ENCODE data around the gene UNC5A.

UNC5A gene

GRCh38 chr5:176857216-176857893, 47.0 kb downstream of the UNC5A start:
- H3K4me3 ChIP-seq (ENCODE audit: low read length): no peak overlapping the region
- DNase-seq (ENCODE audit: low read depth): no peak
- no peak for TF ChIP-seq CTCF (conservative IDR thresholded peaks at IDR 0.05; ENCODE audit: low read depth, low read length)

GRCh38 chr5:176857894-176858273, 47.5 kb downstream of the UNC5A start:
- no peak for DNase-seq (ENCODE audit: low read depth)
- H3K4me3 ChIP-seq (ENCODE audit: low read length): no peak overlapping the region
- TF ChIP-seq CTCF (conservative IDR thresholded peaks at IDR 0.05; ENCODE audit: low read depth, low read length): no peak

- TF ChIP-seq CTCF (conservative IDR thresholded peaks at IDR 0.05; ENCODE audit: low read depth, low read length): no peak
- H3K4me3 ChIP-seq (ENCODE audit: low read length): no peak overlapping the region
- DNase-seq (ENCODE audit: low read depth): no peak
Observed at GRCh38 chr5:176859916-176860315, 49.6 kb downstream of the UNC5A start.

- TF ChIP-seq CTCF (conservative IDR thresholded peaks at IDR 0.05; ENCODE audit: low read depth, low read length): no peak
- no peak overlapping the region for H3K4me3 ChIP-seq (ENCODE audit: low read length)
- no peak for DNase-seq (ENCODE audit: low read depth)
Observed at GRCh38 chr5:176860381-176860780, 50.0 kb downstream of the UNC5A start.

GRCh38 chr5:176861276-176861675, 50.9 kb downstream of the UNC5A start:
- no peak overlapping the region for H3K4me3 ChIP-seq (ENCODE audit: low read length)
- no peak for DNase-seq (ENCODE audit: low read depth)
- TF ChIP-seq CTCF (conservative IDR thresholded peaks at IDR 0.05; ENCODE audit: low read depth, low read length): no peak

GRCh38 chr5:176862330-176862995, 52.1 kb downstream of the UNC5A start:
- no peak overlapping the region for H3K4me3 ChIP-seq (ENCODE audit: low read length)
- no peak for TF ChIP-seq CTCF (conservative IDR thresholded peaks at IDR 0.05; ENCODE audit: low read depth, low read length)
- DNase-seq (ENCODE audit: low read depth): no peak
